Mesothelial cell of epicardium (in vitro differentiated cells): ENCODE data around the gene RCN1. TPM values are rescaled to one million over a fixed set of nuclear protein-coding genes. Genes with fewer than 3 reads are reported as not detected.

Experiments
- DNase-seq, 2 experiments: peaks; one replicate each; pipeline ENCODE4 v3.0.0; 2021; ENCODE audit warnings: low spot score in 2 of 2; ENCODE audit not compliant: unreplicated experiment in 2 of 2
- H3K27ac Mint-ChIP-seq: 2 replicates; pipeline ENCODE4 v1.8.0; 2021; ENCODE audit warnings: mixed read lengths
- H3K27me3 Mint-ChIP-seq: 2 replicates; pipeline ENCODE4 v1.8.0; 2021; ENCODE audit warnings: low read depth, mixed read lengths
- H3K36me3 Mint-ChIP-seq: 2 replicates; pipeline ENCODE4 v1.8.0; 2021; ENCODE audit warnings: mixed read lengths
- H3K4me1 Mint-ChIP-seq: 2 replicates; pipeline ENCODE4 v1.8.0; 2021; ENCODE audit warnings: mixed read lengths
- H3K4me3 Mint-ChIP-seq: 2 replicates; pipeline ENCODE4 v1.8.0; 2021; ENCODE audit warnings: mild to moderate bottlenecking, moderate library complexity, mixed read lengths
- H3K9me3 Mint-ChIP-seq: 2 replicates; pipeline ENCODE4 v1.8.0; 2021; ENCODE audit warnings: mixed read lengths
- CTCF ChIP-seq: fragments of 200-600 bp; sonication (generic); IDR thresholded peaks from one replicate; pipeline ENCODE4 v1.5.0; 2021; ENCODE audit warnings: antibody characterized with exemption; ENCODE audit not compliant: unreplicated experiment
- total RNA-seq: library from RNA; stranded (reverse); gene quantifications from 3 replicates; pipeline ENCODE4 v1.2.1, GENCODE V29; 2021

The RCN1 gene
- total RNA-seq, 1 donor from 2014 or later, result 183 TPM

DNA sequence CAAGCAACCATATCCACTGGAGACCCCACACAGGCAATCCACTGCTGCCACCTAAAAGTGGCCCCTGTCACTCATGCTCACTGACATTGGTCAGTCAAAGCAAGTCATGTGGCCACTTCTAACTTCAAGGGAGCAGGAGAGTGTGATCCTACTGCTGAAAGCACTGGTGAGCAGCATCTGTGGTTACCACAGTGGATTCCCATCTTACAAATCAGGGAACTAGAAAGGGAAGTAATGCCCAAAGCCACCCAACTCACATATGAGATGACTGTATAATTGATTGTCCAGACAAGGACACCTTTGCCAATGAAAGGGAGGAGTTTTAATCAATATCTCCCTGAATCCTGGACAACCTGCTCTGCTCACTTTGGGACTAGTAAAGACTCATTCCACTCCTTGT lies 17.7 kb downstream of the RCN1 start:
- H3K9me3 Mint-ChIP-seq, result no peaks in the 10 kb centered on the region
- peaks cover 9% of the 10 kb centered on the region for H3K4me1 Mint-ChIP-seq
- H3K27ac Mint-ChIP-seq, result no peak overlapping the region
- peaks cover 10% of the 10 kb centered on the region for H3K36me3 Mint-ChIP-seq
- no peak for TF ChIP-seq CTCF
- no peak for DNase-seq
- peaks cover 4% of the 10 kb centered on the region for H3K27me3 Mint-ChIP-seq
- no peak overlapping the region for H3K4me3 Mint-ChIP-seq

DNA sequence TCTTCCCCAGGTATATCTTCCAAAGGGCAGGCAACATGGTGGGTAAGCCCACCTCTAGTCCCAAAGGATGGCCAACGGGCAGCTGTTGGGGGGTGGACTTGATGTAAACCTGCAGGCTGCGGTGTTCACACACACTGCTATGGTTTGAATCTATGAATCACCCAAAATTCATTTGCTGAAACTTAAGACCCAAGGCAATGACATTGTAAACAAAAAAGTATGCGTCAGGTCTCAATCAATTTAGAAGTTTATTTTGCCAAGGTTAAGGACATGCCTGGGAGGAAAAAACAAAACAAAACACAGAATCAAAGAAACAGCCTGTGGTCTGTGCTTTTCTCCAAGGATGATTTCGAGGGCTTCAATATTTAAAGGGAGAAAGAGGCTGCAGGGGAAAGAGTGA lies 18.3 kb downstream of the RCN1 start:
- no peak overlapping the region for H3K27ac Mint-ChIP-seq
- H3K4me3 Mint-ChIP-seq, result no peak overlapping the region
- peaks cover 10% of the 10 kb centered on the region for H3K4me1 Mint-ChIP-seq
- TF ChIP-seq CTCF, result no peak
- no peaks in the 10 kb centered on the region for H3K9me3 Mint-ChIP-seq
- H3K36me3 Mint-ChIP-seq, result peaks cover 8% of the 10 kb centered on the region
- DNase-seq, result no peak
- peaks cover 6% of the 10 kb centered on the region for H3K27me3 Mint-ChIP-seq

DNA sequence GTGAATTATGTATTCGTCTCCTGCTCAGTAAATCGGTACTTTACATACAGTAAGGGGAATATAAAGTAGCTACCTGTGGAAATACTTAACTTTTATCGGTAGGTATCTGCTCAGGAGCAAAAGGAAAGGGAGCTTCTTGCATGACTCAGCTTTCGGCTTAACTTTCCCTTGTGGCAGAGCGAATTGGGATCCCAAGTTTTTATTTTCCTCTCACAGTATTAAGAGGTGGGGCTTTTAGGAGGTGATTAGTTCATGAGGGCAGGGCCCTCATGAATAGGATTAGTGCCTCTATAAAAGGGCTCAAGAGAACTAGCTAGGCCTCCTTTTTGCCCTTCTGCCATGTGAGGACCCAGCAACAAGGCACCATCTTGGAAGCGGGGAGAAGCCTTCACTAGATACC lies 18.7 kb downstream of the RCN1 start:
- H3K27me3 Mint-ChIP-seq, result peaks cover 6% of the 10 kb centered on the region

GRCh38 chr11:32110795-32111194 lies 19.9 kb downstream of the RCN1 start:
- Mint-ChIP-seq H3K4me1 (peaks cover 10% of the 10 kb centered on the region), H3K4me3 (no peak overlapping the region), H3K9me3 (no peaks in the 10 kb centered on the region), H3K27ac (no peak overlapping the region), H3K36me3 (peaks cover 3% of the 10 kb centered on the region), H3K27me3 (peaks cover 6% of the 10 kb centered on the region)
- no peak for TF ChIP-seq CTCF
- no peak for DNase-seq

More for the DNA sequence above, 18.7 kb downstream of the RCN1 start:
- no peak for TF ChIP-seq CTCF
- H3K9me3 Mint-ChIP-seq, result no peaks in the 10 kb centered on the region
- DNase-seq, result no peak
- peaks cover 7% of the 10 kb centered on the region for H3K36me3 Mint-ChIP-seq
- peaks cover 10% of the 10 kb centered on the region for H3K4me1 Mint-ChIP-seq
- H3K4me3 Mint-ChIP-seq, result no peak overlapping the region
- no peak overlapping the region for H3K27ac Mint-ChIP-seq

DNA sequence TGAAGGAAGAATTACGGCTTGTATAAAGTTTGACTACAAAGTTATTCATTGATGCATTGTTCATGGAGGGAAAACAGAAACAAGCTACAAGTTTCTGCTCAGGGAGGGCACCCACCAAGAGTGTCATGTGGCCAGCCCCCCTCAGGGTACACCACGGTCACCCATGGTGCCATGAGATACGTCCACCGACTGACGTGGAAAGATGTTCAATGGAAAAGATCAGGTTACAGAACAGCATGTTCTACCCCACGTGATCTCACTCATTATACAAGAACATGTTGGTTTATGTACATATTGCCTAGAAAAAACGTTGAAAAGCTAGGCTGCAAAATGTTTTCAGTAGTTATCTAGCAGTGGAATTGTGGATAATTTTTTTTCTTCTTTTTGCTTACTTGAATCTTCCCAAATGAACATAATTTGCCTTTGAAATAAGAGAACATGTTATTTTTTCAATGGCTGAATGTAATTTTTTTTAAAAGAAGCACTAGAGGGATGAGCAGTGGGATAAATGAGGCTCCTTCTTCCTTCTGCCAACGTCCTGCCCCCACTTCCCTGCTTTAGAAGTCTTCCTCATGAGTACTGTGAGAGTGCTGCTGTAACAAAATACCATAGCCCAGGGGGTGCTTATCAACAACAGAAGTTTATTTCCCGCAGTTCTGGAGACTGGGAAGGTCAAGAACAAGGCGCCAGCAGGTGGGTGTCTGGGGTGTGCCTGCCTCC lies 22.5 kb downstream of the RCN1 start:
- Mint-ChIP-seq H3K4me1 (peaks cover 10% of the 10 kb centered on the region), H3K4me3 (no peak overlapping the region), H3K27ac (no peak overlapping the region), H3K36me3 (no peaks in the 10 kb centered on the region), H3K27me3 (peaks cover 6% of the 10 kb centered on the region), H3K9me3 (no peaks in the 10 kb centered on the region)
- no peak for DNase-seq
- TF ChIP-seq CTCF, result no peak

- DNase-seq, result no peak
- Mint-ChIP-seq H3K4me1 (peaks cover 10% of the 10 kb centered on the region), H3K9me3 (no peaks in the 10 kb centered on the region), H3K36me3 (no peaks in the 10 kb centered on the region), H3K27ac (no peak overlapping the region), H3K27me3 (peaks cover 6% of the 10 kb centered on the region), H3K4me3 (no peak overlapping the region)
- TF ChIP-seq CTCF, result no peak
Measured at GRCh38 chr11:32113920-32114203, 23.0 kb downstream of the RCN1 start.
